ENCODE measurements around the gene LRRC8B.
A peak's percentile ranks its signal among the peaks of the same experiment; 100 is the strongest.

The LRRC8B gene

GRCh38 chr1:89524369-89525168 lies at the start of gene LRRC8B:
Gene LRRC8B, plus strand, starts transcription at chr1:89524829. Its CDS starts 57,822 bp downstream, at chr1:89582651.
- POLR2A ChIA-PET (ENCODE audit: low non-redundant PET), result no interaction called here
- H3K27ac ChIP-seq, result peak within 1 kb of the TSS; percentile 57
- CTCF ChIA-PET, result interaction anchor here (0.6 kb wide), 1 partner anchor 28 kb away, joined by 4 read pairs; no protein-coding TSS in a partner anchor
- peak; percentile 87 for DNase-seq (ENCODE audit: low spot score)
- no peak for TF ChIP-seq CTCF (conservative IDR thresholded peaks at IDR 0.05; ENCODE audit: low read depth)

- POLR2A ChIA-PET (ENCODE audit: low non-redundant PET), result no interaction called here
- CTCF ChIA-PET, result no interaction called here
- DNase-seq (ENCODE audit: low spot score), result no peak
- no peak overlapping the region for H3K27ac ChIP-seq
- no peak for TF ChIP-seq CTCF (conservative IDR thresholded peaks at IDR 0.05; ENCODE audit: low read depth)
These were observed 49.4 kb upstream of the LRRC8B start for GRCh38 chr1:89475269-89475668.

- DNase-seq (ENCODE audit: low spot score), result no peak
- ChIA-PET CTCF (no interaction called here), POLR2A (ENCODE audit: low non-redundant PET) (no interaction called here)
- TF ChIP-seq CTCF (conservative IDR thresholded peaks at IDR 0.05; ENCODE audit: low read depth), result no peak
- H3K27ac ChIP-seq, result no peak overlapping the region
These were observed 48.6 kb upstream of the LRRC8B start for GRCh38 chr1:89476072-89476471.

- peak; percentile 81 for TF ChIP-seq CTCF (conservative IDR thresholded peaks at IDR 0.05; ENCODE audit: low read depth)
- H3K27ac ChIP-seq, result no peak overlapping the region
- CTCF ChIA-PET, result interaction anchor here (0.5 to 1.9 kb wide), 13 partner anchors 23 to 645 kb away, joined by 3 to 8 read pairs (median 3); no protein-coding TSS in a partner anchor
- DNase-seq (ENCODE audit: low spot score), result peak; percentile 52
- POLR2A ChIA-PET (ENCODE audit: low non-redundant PET), result no interaction called here
These were observed 41.4 kb upstream of the LRRC8B start for GRCh38 chr1:89483010-89483756.

GRCh38 chr1:89483757-89484077 lies 40.9 kb upstream of the LRRC8B start:
- TF ChIP-seq CTCF (conservative IDR thresholded peaks at IDR 0.05; ENCODE audit: low read depth), result no peak
- ChIA-PET CTCF (interaction anchor here (0.5 to 1.9 kb wide), 13 partner anchors 22 to 645 kb away, joined by 3 to 8 read pairs (median 3); no protein-coding TSS in a partner anchor), POLR2A (ENCODE audit: low non-redundant PET) (no interaction called here)
- DNase-seq (ENCODE audit: low spot score), result no peak
- no peak overlapping the region for H3K27ac ChIP-seq

GRCh38 chr1:89484092-89485038 lies 40.3 kb upstream of the LRRC8B start:
- CTCF ChIA-PET, result interaction anchor here (0.6 to 1.9 kb wide), 12 partner anchors 24 to 646 kb away, joined by 3 to 8 read pairs (median 3); no protein-coding TSS in a partner anchor
- no peak overlapping the region for H3K27ac ChIP-seq
- POLR2A ChIA-PET (ENCODE audit: low non-redundant PET), result no interaction called here
- no peak for TF ChIP-seq CTCF (conservative IDR thresholded peaks at IDR 0.05; ENCODE audit: low read depth)
- DNase-seq (ENCODE audit: low spot score), result no peak

Measured in RWPE1 (cell line).